Neural progenitor cell (in vitro differentiated cells): Measurements from ENCODE around the gene CD320. TPM values are rescaled to one million over a fixed set of nuclear protein-coding genes. Genes with fewer than 3 reads are reported as not detected.
A peak's percentile ranks its signal among the peaks of the same experiment; 100 is the strongest.

Experiments
- DNase-seq: peaks from one replicate; pipeline ENCODE4 v3.0.0-alpha.2; 2016; ENCODE audit warnings: low spot score
- H2AFZ ChIP-seq: fragments of 200-600 bp; sonication (generic); replicated peaks from 2 replicates; pipeline ENCODE4 v1.6.1; 2016; ENCODE audit warnings: antibody characterized with exemption
- H3F3A ChIP-seq: fragments of 200-600 bp; sonication (generic); 2 replicates; pipeline ENCODE4 v1.6.1; 2016; ENCODE audit warnings: antibody characterized with exemption, low read depth
- H3K27ac ChIP-seq: fragments of 200-600 bp; sonication (generic); 2 replicates; pipeline ENCODE4 v1.5.1; 2016; ENCODE audit warnings: mild to moderate bottlenecking
- H3K27me3 ChIP-seq: fragments of 200-600 bp; sonication (generic); 2 replicates; pipeline ENCODE4 v1.6.1; 2016; ENCODE audit warnings: mild to moderate bottlenecking, moderate library complexity
- H3K36me3 ChIP-seq: fragments of 200-600 bp; sonication (generic); 2 replicates; pipeline ENCODE4 v1.5.1; 2016
- H3K4me1 ChIP-seq: fragments of 200-600 bp; sonication (generic); 2 replicates; pipeline ENCODE4 v1.6.1; 2016; ENCODE audit warnings: mixed run types
- H3K4me2 ChIP-seq: fragments of 200-600 bp; sonication (generic); 2 replicates; pipeline ENCODE4 v1.6.1; 2016
- H3K4me3 ChIP-seq: fragments of 200-600 bp; sonication (generic); 2 replicates; pipeline ENCODE4 v1.5.1; 2016
- H3K79me2 ChIP-seq: fragments of 200-600 bp; sonication (generic); 2 replicates; pipeline ENCODE4 v1.6.1; 2016; ENCODE audit warnings: low read depth
- H3K9ac ChIP-seq: fragments of 200-600 bp; sonication (generic); 2 replicates; pipeline ENCODE4 v1.6.1; 2016
- H3K9me3 ChIP-seq: fragments of 200-600 bp; sonication (generic); 2 replicates; pipeline ENCODE4 v1.5.1; 2016; ENCODE audit warnings: low read depth
- H4K20me1 ChIP-seq: fragments of 200-600 bp; sonication (generic); 2 replicates; pipeline ENCODE4 v1.6.1; 2016; ENCODE audit warnings: low read depth
- H3K27ac Mint-ChIP-seq: 3 replicates; pipeline ENCODE4 v1.8.0; 2021; ENCODE audit warnings: mixed read lengths
- H3K27me3 Mint-ChIP-seq: 2 replicates; pipeline ENCODE4 v1.8.0; 2022; ENCODE audit warnings: low read depth, mild to moderate bottlenecking, inconsistent platforms, moderate library complexity, mixed read lengths; ENCODE audit not compliant: insufficient read depth
- H3K36me3 Mint-ChIP-seq: 3 replicates; pipeline ENCODE4 v1.8.0; 2021; ENCODE audit warnings: mixed read lengths
- H3K4me1 Mint-ChIP-seq: 3 replicates; pipeline ENCODE4 v1.8.0; 2021; ENCODE audit warnings: mixed read lengths
- H3K4me3 Mint-ChIP-seq: 3 replicates; pipeline ENCODE4 v1.8.0; 2021; ENCODE audit warnings: mild to moderate bottlenecking, moderate library complexity, mixed read lengths
- H3K9me3 Mint-ChIP-seq: 3 replicates; pipeline ENCODE4 v1.8.0; 2020; ENCODE audit warnings: mixed read lengths
- CTCF ChIP-seq: fragments of 200-600 bp; sonication (generic); IDR thresholded peaks from 2 replicates; pipeline ENCODE4 v1.5.1; 2017; ENCODE audit warnings: antibody characterized with exemption, mild to moderate bottlenecking
- EZH2 ChIP-seq: fragments of 200-600 bp; sonication (generic); IDR thresholded peaks from 2 replicates; pipeline ENCODE4 v1.6.1; 2017; ENCODE audit warnings: antibody characterized with exemption, mild to moderate bottlenecking, moderate library complexity
- EZH2phosphoT487 ChIP-seq: fragments of 200-600 bp; sonication (generic); IDR thresholded peaks from 2 replicates; pipeline ENCODE4 v1.6.1; 2017; ENCODE audit warnings: antibody characterized with exemption
- total RNA-seq: library from RNA; depleted of rRNA; stranded (reverse); fragments of >200 nt; gene quantifications from 2 replicates; pipeline ENCODE4 v1.2.3, GENCODE V29; 2015; ENCODE audit warnings: low replicate concordance

The CD320 gene
- total RNA-seq, 1 donor from 2014 or later, result 22.4 TPM

DNA sequence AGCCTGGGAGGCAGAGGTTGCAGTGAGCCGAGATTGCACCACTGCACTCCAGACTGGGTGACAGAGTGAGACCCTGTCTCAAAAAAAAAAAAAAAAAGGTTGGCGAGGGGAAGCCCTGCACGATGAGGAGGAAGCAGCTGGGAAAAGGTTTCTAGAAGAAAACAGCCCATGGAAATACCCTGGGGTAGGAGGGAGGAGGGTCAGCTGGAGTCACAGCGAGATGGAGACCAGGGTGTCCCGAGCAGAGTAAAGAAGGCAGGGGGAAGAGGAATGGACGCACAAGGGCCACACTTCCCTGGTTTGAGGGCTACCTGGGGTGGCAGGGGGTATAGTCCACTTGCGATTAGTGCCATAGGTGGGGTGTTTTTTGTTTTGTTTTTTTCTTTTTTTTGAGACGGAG lies 28.5 kb upstream of the CD320 start:
- Mint-ChIP-seq H3K9me3 (no peaks in the 10 kb centered on the region), H3K27me3 (peaks cover 42% of the 10 kb centered on the region), H3K4me1 (peaks cover 6% of the 10 kb centered on the region), H3K4me3 (no peak overlapping the region), H3K27ac (no peak overlapping the region), H3K36me3 (no peaks in the 10 kb centered on the region)
- H3K27ac ChIP-seq, result no peak overlapping the region
- H3K9ac ChIP-seq, result no peak overlapping the region
- H4K20me1 ChIP-seq, result peaks cover 19% of the 10 kb centered on the region
- H3K79me2 ChIP-seq, result no peaks in the 10 kb centered on the region
- H3F3A ChIP-seq, result peaks cover 20% of the 10 kb centered on the region
- H3K4me1 ChIP-seq, result peaks cover 9% of the 10 kb centered on the region
- no peak overlapping the region for H3K4me3 ChIP-seq
- DNase-seq, result no peak
- no peaks in the 10 kb centered on the region for H3K9me3 ChIP-seq
- TF ChIP-seq CTCF (no peak), EZH2 (no peak), EZH2phosphoT487 (no peak)
- H3K27me3 ChIP-seq, result peaks cover 92% of the 10 kb centered on the region
- no peaks in the 10 kb centered on the region for H3K36me3 ChIP-seq
- H2AFZ ChIP-seq, result no peak overlapping the region
- no peak overlapping the region for H3K4me2 ChIP-seq

GRCh38 chr19:8336072-8336569 lies 28.0 kb upstream of the CD320 start:
- Histone ChIP-seq H3K4me2 (no peak overlapping the region), H3K9ac (no peak overlapping the region), H3K27me3 (peaks cover 92% of the 10 kb centered on the region), H2AFZ (no peak overlapping the region), H3K9me3 (no peaks in the 10 kb centered on the region), H4K20me1 (peaks cover 19% of the 10 kb centered on the region), H3K27ac (no peak overlapping the region), H3K4me3 (no peak overlapping the region), H3K4me1 (peaks cover 9% of the 10 kb centered on the region), H3K36me3 (no peaks in the 10 kb centered on the region), H3K79me2 (no peaks in the 10 kb centered on the region), H3F3A (peaks cover 19% of the 10 kb centered on the region)
- Mint-ChIP-seq H3K4me1 (peaks cover 6% of the 10 kb centered on the region), H3K4me3 (peak overlapping the region; percentile 75), H3K27me3 (peaks cover 42% of the 10 kb centered on the region), H3K36me3 (no peaks in the 10 kb centered on the region), H3K9me3 (no peaks in the 10 kb centered on the region), H3K27ac (no peak overlapping the region)
- peak; percentile 29 for DNase-seq
- TF ChIP-seq EZH2phosphoT487 (no peak), CTCF (no peak), EZH2 (no peak)

DNA sequence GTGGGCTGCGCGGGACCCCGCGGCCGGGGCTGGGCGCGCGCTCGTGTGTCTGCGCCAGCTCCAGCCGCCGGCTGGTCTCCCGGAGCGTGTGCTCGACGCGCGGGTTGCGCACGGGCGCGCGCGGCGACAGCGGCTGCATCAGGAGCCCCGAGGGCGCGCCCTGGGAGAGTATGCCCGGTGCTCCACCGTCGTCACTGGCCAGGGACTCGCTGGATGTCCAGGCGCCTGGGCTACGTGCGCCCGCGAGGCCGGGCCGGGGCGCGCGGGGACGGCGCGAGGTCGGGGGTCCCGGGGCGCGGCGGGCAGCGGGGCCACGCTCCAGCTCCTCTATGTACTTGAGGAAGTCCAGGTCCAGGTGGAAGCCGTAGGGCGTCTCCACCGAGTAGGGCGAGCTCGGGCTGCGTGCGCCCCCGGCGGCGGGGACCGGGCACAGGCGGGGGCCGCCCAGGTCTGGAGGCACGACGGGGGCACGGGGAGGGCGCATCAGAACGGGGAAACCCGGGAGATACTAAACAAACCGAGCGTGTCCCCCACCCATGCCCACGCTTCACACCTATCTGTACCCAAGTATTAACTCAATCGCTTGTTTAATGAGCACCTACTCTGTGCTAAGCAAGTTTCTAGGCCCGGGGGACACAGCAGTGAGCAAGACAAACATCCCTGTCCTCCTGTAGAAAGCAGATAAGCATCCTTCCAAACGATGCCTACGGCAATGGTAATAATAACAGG lies 27.3 kb upstream of the CD320 start:
- Histone ChIP-seq H3K27me3 (peaks cover 90% of the 10 kb centered on the region), H3K4me2 (peak overlapping the region; percentile 77), H4K20me1 (peaks cover 19% of the 10 kb centered on the region), H3F3A (peaks cover 13% of the 10 kb centered on the region), H3K79me2 (no peaks in the 10 kb centered on the region), H3K27ac (no peak overlapping the region), H3K9ac (no peak overlapping the region), H3K4me1 (peaks cover 9% of the 10 kb centered on the region), H2AFZ (peak overlapping the region; percentile 50), H3K36me3 (no peaks in the 10 kb centered on the region), H3K4me3 (peak overlapping the region; percentile 48), H3K9me3 (no peaks in the 10 kb centered on the region)
- TF ChIP-seq EZH2phosphoT487, result no peak
- TF ChIP-seq CTCF, result peak; percentile 52
- peaks cover 47% of the 10 kb centered on the region for H3K27me3 Mint-ChIP-seq
- peak overlapping the region; percentile 75 for H3K4me3 Mint-ChIP-seq
- peaks cover 3% of the 10 kb centered on the region for H3K4me1 Mint-ChIP-seq
- no peak for DNase-seq
- H3K9me3 Mint-ChIP-seq, result no peaks in the 10 kb centered on the region
- H3K36me3 Mint-ChIP-seq, result no peaks in the 10 kb centered on the region
- no peak overlapping the region for H3K27ac Mint-ChIP-seq
